ENCODE data around the gene NTRK3.

GRCh38 chr15:88091444-88092016 lies 165.0 kb downstream of the NTRK3 start:
- no peak for TF ChIP-seq GATA2 (IDR thresholded peaks at IDR 0.05; ENCODE audit: low read depth, low read length)
- no peak for TF ChIP-seq GATA3 (IDR thresholded peaks at IDR 0.05; ENCODE audit: low read depth, low read length)

All from SH-SY5Y (cell line).